ENCODE results near the gene KRT28.

DNA sequence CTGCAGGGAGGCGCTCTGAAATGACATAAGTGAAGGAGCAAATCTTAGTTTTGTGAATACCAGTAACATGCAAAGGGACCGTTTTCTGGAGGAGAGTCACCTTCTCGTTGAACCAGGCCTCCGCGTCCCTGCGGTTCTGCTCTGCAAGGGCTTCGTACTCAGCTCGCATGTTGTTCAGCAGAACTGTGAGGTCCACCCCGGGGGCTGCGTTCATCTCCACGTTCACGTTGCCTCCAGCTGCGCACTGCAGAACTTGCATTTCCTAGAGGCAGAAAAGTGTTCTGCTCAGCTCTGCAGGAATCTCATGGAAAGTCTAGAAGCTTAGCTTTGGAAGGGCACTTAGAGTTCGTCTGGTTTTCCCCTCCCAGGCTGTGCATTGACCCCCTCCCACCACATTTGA is 48.7 kb downstream of the KRT28 start:
- TF ChIP-seq FOXK2 (IDR thresholded peaks at IDR 0.05) (no peak), ARNT (IDR thresholded peaks at IDR 0.05) (no peak), SP1 (IDR thresholded peaks at IDR 0.05) (no peak), CTBP1 (IDR thresholded peaks at IDR 0.05; ENCODE audit: borderline replicate concordance) (no peak), BHLHE40 (IDR thresholded peaks at IDR 0.05; ENCODE audit: borderline replicate concordance) (no peak), ELF4 (IDR thresholded peaks at IDR 0.05) (no peak), SUZ12 (IDR thresholded peaks at IDR 0.05) (no peak), NFRKB (IDR thresholded peaks at IDR 0.05) (no peak)

All from HEK293T (cell line).